Trophoblast cell (in vitro differentiated cells and primary cell): ENCODE data around the gene CCDC187.

ENCODE experiments used
- DNase-seq, 2 donors: peaks; one replicate each; pipeline ENCODE4 v3.0.0-alpha.2; 2016
- H2AFZ ChIP-seq: 2 replicates; pipeline ENCODE4 v1.6.1; 2013; ENCODE audit warnings: low read length, moderate library complexity, mild to moderate bottlenecking; ENCODE audit not compliant: insufficient read depth, poor library complexity
- H2AK5ac ChIP-seq: 2 replicates; pipeline ENCODE4 v1.6.1; 2013; ENCODE audit warnings: mild to moderate bottlenecking, low read length
- H2BK120ac ChIP-seq: 2 replicates; pipeline ENCODE4 v1.6.1; 2013; ENCODE audit warnings: low read length, mild to moderate bottlenecking, moderate library complexity; ENCODE audit not compliant: insufficient read depth, poor library complexity
- H2BK12ac ChIP-seq: 2 replicates; pipeline ENCODE4 v1.6.1; 2013; ENCODE audit warnings: mild to moderate bottlenecking, low read length, moderate library complexity
- H2BK5ac ChIP-seq: 2 replicates; pipeline ENCODE4 v1.6.1; 2013; ENCODE audit warnings: low read length, low read depth, moderate library complexity, mild to moderate bottlenecking; ENCODE audit not compliant: poor library complexity
- H3K14ac ChIP-seq: 2 replicates; pipeline ENCODE4 v1.6.1; 2013; ENCODE audit warnings: mild to moderate bottlenecking, low read length
- H3K18ac ChIP-seq: 2 replicates; pipeline ENCODE4 v1.6.1; 2013; ENCODE audit warnings: mild to moderate bottlenecking, low read length
- H3K23ac ChIP-seq: 2 replicates; pipeline ENCODE4 v1.6.1; 2013; ENCODE audit warnings: low read length
- H3K27ac ChIP-seq: 2 replicates; pipeline ENCODE4 v1.5.1; 2013; ENCODE audit warnings: low read depth, mild to moderate bottlenecking, inconsistent platforms, low read length, moderate library complexity
- H3K27me3 ChIP-seq: 2 replicates; pipeline ENCODE4 v1.6.1; 2013; ENCODE audit warnings: inconsistent platforms, mild to moderate bottlenecking, low read length, moderate library complexity; ENCODE audit not compliant: insufficient read depth
- H3K36me3 ChIP-seq, 2 experiments: 1 replicate in 1 of 2; 2 replicates in 1 of 2; pipeline ENCODE4 v1.6.1; 2013; ENCODE audit warnings: low read length in 2 of 2, mild to moderate bottlenecking in 2 of 2, moderate library complexity in 1 of 2; ENCODE audit not compliant: insufficient read depth in 2 of 2, control insufficient read depth in 1 of 2
- H3K4ac ChIP-seq: 2 replicates; pipeline ENCODE4 v1.6.1; 2013; ENCODE audit warnings: low read depth, mild to moderate bottlenecking, low read length, moderate library complexity
- H3K4me1 ChIP-seq, 2 experiments: 1 replicate in 1 of 2; 2 replicates in 1 of 2; pipeline ENCODE4 v1.6.1; 2013; ENCODE audit warnings: low read length in 2 of 2, mild to moderate bottlenecking in 2 of 2, moderate library complexity in 1 of 2; ENCODE audit not compliant: insufficient read depth in 2 of 2, control insufficient read depth in 1 of 2
- H3K4me2 ChIP-seq: 2 replicates; pipeline ENCODE4 v1.6.1; 2013; ENCODE audit warnings: inconsistent platforms, mild to moderate bottlenecking, low read length, moderate library complexity
- H3K4me3 ChIP-seq: 2 replicates; pipeline ENCODE4 v1.5.1; 2013; ENCODE audit warnings: mild to moderate bottlenecking, low read depth, low read length, inconsistent platforms
- H3K79me1 ChIP-seq: one replicate; pipeline ENCODE4 v1.6.1; 2013; ENCODE audit warnings: low read length
- H3K79me2 ChIP-seq: 2 replicates; pipeline ENCODE4 v1.6.1; 2013; ENCODE audit warnings: low read length, mild to moderate bottlenecking; ENCODE audit not compliant: control insufficient read depth, insufficient read depth, poor library complexity
- H3K9ac ChIP-seq: 2 replicates; pipeline ENCODE4 v1.6.1; 2013; ENCODE audit warnings: mild to moderate bottlenecking, low read length
- H3K9me3 ChIP-seq: 2 replicates; pipeline ENCODE4 v1.6.1; 2013; ENCODE audit warnings: low read depth, mild to moderate bottlenecking, control low read depth, inconsistent platforms, low read length; ENCODE audit not compliant: insufficient read depth
- H4K12ac ChIP-seq: 2 replicates; pipeline ENCODE4 v1.6.1; 2013; ENCODE audit warnings: low read depth, mild to moderate bottlenecking, low read length, moderate library complexity
- H4K8ac ChIP-seq: 2 replicates; pipeline ENCODE4 v1.6.1; 2013; ENCODE audit warnings: low read depth, mild to moderate bottlenecking, low read length, moderate library complexity
- H4K91ac ChIP-seq: one replicate; pipeline ENCODE4 v1.6.1; 2013; ENCODE audit warnings: low read depth, mild to moderate bottlenecking, low read length, moderate library complexity
- WGBS: extraction: QIAGEN DNeasy Blood & Tissue Kit; methylation state at CpG from one replicate; pipeline ENCODE4 v1.1.7; 2013; ENCODE audit warnings: missing lambda C conversion rate; ENCODE audit not compliant: insufficient read length, insufficient coverage; ENCODE audit errors: extremely low coverage; 5-methylcytosine and 5-hydroxymethylcytosine counted together

CCDC187 gene

DNA sequence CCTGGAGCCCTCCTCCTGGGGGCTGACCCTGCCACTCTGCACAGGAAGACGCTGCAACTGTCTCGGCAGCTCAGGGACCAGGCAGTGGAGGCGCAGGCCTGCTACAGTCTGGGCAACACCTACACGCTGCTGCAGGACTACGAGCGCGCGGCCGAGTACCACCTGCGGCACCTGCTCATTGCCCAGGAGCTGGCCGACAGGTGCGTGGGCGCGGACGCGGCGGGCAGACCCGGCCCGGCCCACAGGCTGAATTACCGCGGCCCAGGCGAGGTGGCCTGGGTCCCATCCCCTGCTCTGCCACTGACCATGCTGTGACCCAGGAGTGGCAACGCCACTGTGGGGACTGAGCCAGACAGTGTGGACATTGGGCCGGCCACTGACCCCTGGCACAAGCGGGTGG lies 34.6 kb upstream of the CCDC187 start:
- Histone ChIP-seq H2BK5ac (no peak overlapping the region), H2BK120ac (no peak overlapping the region), H3K9ac (no peak overlapping the region), H3K27ac (no peak overlapping the region), H2AFZ (no peak overlapping the region), H3K4me3 (no peak overlapping the region), H4K91ac (no peak overlapping the region), H3K36me3 (peaks cover 39 to 53% of the 10 kb centered on the region in 2 experiments), H2AK5ac (no peak overlapping the region), H2BK12ac (no peak overlapping the region), H3K23ac (no peak overlapping the region), H3K79me2 (no peaks in the 10 kb centered on the region), H4K8ac (no peak overlapping the region), H4K12ac (no peak overlapping the region), H3K14ac (no peak overlapping the region), H3K79me1 (peaks cover 3% of the 10 kb centered on the region), H3K27me3 (no peaks in the 10 kb centered on the region), H3K18ac (no peak overlapping the region), H3K4me2 (no peak overlapping the region), H3K4ac (no peak overlapping the region), H3K4me1 (peaks cover 9 to 12% of the 10 kb centered on the region in 2 experiments), H3K9me3 (no peaks in the 10 kb centered on the region)
- DNase-seq = no peak
- no CpG with 5 or more reads among the region's 25 CpGs for WGBS

DNA sequence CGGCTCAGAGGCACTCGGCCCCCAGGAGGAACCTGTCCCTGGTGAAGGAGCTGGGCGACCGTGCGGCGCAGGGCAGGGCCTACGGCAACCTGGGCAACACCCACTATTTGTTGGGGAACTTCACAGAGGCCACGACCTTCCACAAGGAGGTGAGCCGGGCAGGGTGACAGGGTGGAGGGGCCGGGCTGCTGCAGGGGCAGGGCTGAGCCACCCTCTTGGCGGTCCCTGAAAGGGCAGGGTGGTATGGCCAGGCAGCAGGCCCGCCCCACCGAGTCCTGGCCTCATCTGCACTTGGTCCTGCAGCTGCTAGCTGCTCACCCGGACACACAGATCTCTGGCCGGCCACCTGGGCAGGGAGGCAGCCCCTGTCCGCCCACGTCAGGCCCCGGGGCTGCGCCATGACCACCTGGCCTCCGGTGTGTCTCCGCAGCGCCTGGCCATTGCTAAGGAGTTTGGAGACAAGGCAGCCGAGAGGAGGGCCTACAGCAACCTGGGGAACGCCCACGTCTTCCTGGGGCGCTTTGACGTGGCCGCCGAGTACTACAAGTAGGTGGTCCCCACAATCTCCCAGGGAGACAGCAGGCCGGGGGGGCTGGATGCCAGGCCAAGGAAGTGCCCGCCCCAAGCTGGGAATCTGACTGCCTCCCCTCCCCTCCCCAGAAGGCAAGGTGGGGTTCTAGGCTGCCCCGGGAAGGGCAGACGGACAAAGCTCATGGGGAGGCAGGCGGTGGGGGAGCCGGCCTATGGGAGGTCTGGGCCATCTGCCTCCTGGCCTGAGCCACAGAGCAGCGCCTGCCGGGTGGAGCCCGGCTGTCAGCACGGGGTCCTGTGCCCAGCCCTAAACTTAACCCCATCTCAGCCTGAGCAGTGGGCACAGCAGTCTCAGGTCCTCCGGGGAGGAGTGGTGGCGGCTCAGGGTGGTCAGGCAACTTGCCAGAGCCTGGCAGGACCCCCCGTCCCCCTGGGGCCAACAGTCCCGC lies 33.8 kb upstream of the CCDC187 start:
- H3K4me3 ChIP-seq = no peak overlapping the region
- peaks cover 39 to 53% of the 10 kb centered on the region in 2 experiments for H3K36me3 ChIP-seq
- peaks cover 3% of the 10 kb centered on the region for H3K79me1 ChIP-seq
- H2BK5ac ChIP-seq = no peak overlapping the region
- no peak overlapping the region for H3K4me2 ChIP-seq
- no peaks in the 10 kb centered on the region for H3K79me2 ChIP-seq
- no peak overlapping the region for H4K12ac ChIP-seq
- H2AK5ac ChIP-seq = no peak overlapping the region
- no peak overlapping the region for H2BK120ac ChIP-seq
- H3K9ac ChIP-seq = no peak overlapping the region
- WGBS = no CpG with 5 or more reads among the region's 43 CpGs
- no peak for DNase-seq
- H3K4ac ChIP-seq = no peak overlapping the region
- H3K14ac ChIP-seq = no peak overlapping the region
- H4K8ac ChIP-seq = no peak overlapping the region
- no peak overlapping the region for H3K27ac ChIP-seq
- H2BK12ac ChIP-seq = no peak overlapping the region
- H3K18ac ChIP-seq = no peak overlapping the region
- H3K23ac ChIP-seq = no peak overlapping the region
- no peaks in the 10 kb centered on the region for H3K9me3 ChIP-seq
- peaks cover 3 to 5% of the 10 kb centered on the region in 2 experiments for H3K4me1 ChIP-seq
- no peak overlapping the region for H2AFZ ChIP-seq
- no peaks in the 10 kb centered on the region for H3K27me3 ChIP-seq
- no peak overlapping the region for H4K91ac ChIP-seq

DNA sequence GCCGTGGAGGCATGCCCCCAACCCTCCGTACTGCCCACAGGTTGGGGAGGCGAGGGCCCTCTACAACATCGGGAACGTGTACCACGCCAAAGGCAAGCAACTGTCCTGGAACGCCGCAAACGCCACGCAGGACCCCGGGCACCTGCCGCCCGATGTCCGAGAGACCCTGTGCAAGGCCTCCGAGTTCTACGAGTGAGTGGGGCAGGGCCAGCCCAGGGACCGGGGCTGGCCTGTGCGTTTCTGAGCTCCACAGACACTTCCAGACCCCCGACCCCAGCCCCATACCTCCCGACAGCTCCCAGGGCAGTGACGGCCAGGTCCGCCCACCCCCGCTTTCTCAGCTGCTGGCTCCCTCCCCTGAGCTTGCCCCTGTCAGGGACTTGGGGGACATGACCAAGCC lies 33.0 kb upstream of the CCDC187 start:
- H3K18ac ChIP-seq = no peak overlapping the region
- H3K79me2 ChIP-seq = no peaks in the 10 kb centered on the region
- no peak overlapping the region for H3K27ac ChIP-seq
- no peak overlapping the region for H2BK120ac ChIP-seq
- H3K9ac ChIP-seq = no peak overlapping the region
- H3K9me3 ChIP-seq = no peaks in the 10 kb centered on the region
- no peak overlapping the region for H2AK5ac ChIP-seq
- WGBS = no CpG with 5 or more reads among the region's 23 CpGs
- no peak overlapping the region for H2BK5ac ChIP-seq
- H4K12ac ChIP-seq = no peak overlapping the region
- H4K8ac ChIP-seq = no peak overlapping the region
- H3K14ac ChIP-seq = no peak overlapping the region
- H3K79me1 ChIP-seq = no peaks in the 10 kb centered on the region
- DNase-seq = no peak
- H2AFZ ChIP-seq = no peak overlapping the region
- H3K27me3 ChIP-seq = no peaks in the 10 kb centered on the region
- no peaks in the 10 kb centered on the region for H3K4me1 ChIP-seq
- H3K36me3 ChIP-seq = peaks cover 44 to 57% of the 10 kb centered on the region in 2 experiments
- H4K91ac ChIP-seq = no peak overlapping the region
- no peak overlapping the region for H3K4ac ChIP-seq
- no peak overlapping the region for H3K23ac ChIP-seq
- no peak overlapping the region for H3K4me3 ChIP-seq
- no peak overlapping the region for H2BK12ac ChIP-seq
- no peak overlapping the region for H3K4me2 ChIP-seq

DNA sequence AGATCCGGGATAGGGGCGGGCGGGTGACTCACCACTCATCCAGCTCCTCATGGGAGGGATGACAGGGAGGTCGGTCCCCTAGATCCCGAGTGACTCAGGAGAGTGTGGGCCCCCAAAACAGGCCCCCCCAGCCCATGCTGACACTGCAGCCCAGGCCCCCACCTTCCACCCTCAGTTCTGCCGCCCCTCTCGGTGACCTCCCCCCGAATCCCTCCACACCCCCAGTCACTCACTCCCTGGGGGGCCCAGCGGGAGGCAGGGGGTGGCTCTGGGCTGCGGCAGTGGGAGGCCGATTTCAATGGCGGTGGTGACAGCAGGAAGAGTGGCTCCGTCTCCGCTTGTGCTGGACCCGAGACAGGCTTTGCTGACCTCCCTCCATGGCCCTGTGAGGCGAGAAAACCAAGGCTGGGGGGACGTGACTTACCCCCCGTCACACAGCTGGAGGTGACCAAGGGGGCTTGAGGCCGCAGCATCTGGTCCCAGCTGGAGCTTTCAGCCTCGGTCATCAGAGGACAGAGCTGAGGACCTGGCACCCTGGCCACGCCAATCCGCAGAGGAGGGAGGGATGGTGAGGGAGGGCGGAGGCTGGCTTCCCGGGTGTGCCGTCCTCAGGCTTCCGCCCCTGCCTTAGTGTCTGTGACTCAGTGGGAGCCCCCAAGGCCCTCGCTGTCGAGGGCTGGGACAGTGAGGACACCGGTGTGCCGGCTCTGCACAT lies 32.4 kb upstream of the CCDC187 start:
- Histone ChIP-seq H2BK120ac (no peak overlapping the region), H3K27ac (no peak overlapping the region), H4K8ac (no peak overlapping the region), H2AFZ (no peak overlapping the region), H2BK5ac (no peak overlapping the region), H3K14ac (no peak overlapping the region), H3K23ac (no peak overlapping the region), H2AK5ac (no peak overlapping the region), H3K9ac (no peak overlapping the region), H3K18ac (no peak overlapping the region), H4K91ac (no peak overlapping the region), H3K4me3 (no peak overlapping the region), H3K79me1 (no peaks in the 10 kb centered on the region), H3K36me3 (peaks cover 44 to 57% of the 10 kb centered on the region in 2 experiments), H3K27me3 (no peaks in the 10 kb centered on the region), H3K4me2 (no peak overlapping the region), H2BK12ac (no peak overlapping the region), H3K79me2 (no peaks in the 10 kb centered on the region), H3K9me3 (no peaks in the 10 kb centered on the region), H3K4ac (no peak overlapping the region), H3K4me1 (no peaks in the 10 kb centered on the region), H4K12ac (no peak overlapping the region)
- WGBS = no CpG with 5 or more reads among the region's 30 CpGs
- DNase-seq = peak in 1 of 2 donors; percentile 18
